ENCODE measurements around the gene NASP. TPM values are rescaled to one million over a fixed set of nuclear protein-coding genes. Genes with fewer than 3 reads are reported as not detected.

NASP gene
- total RNA-seq, 1 donor from 2014 or later, result 149 TPM

Other genes starting within 250 kb of the NASP start
- gene TOE1, start 243.9 kb upstream of the NASP start, total RNA-seq (ENCODE audit: unreplicated experiment), result 9.7 TPM
- gene MUTYH, start 243.6 kb upstream of the NASP start, total RNA-seq (ENCODE audit: unreplicated experiment), result 31.5 TPM
- 8.0 TPM for gene TESK2, start 92.9 kb upstream of the NASP start, total RNA-seq (ENCODE audit: unreplicated experiment)
- gene CCDC163, start 84.0 kb upstream of the NASP start, total RNA-seq (ENCODE audit: unreplicated experiment), result 4.8 TPM
- 5.8 TPM for gene MMACHC, start 83.7 kb upstream of the NASP start, total RNA-seq (ENCODE audit: unreplicated experiment)
- 325 TPM for gene PRDX1, start 62.2 kb upstream of the NASP start, total RNA-seq (ENCODE audit: unreplicated experiment)
- 125 TPM for gene AKR1A1, start 33.2 kb upstream of the NASP start, total RNA-seq (ENCODE audit: unreplicated experiment)
- gene CCDC17, start 40.0 kb downstream of the NASP start, total RNA-seq (ENCODE audit: unreplicated experiment), result 3.9 TPM
- gene GPBP1L1, start 102.5 kb downstream of the NASP start, total RNA-seq (ENCODE audit: unreplicated experiment), result 102 TPM
- 27.8 TPM for gene TMEM69, start 104.1 kb downstream of the NASP start, total RNA-seq (ENCODE audit: unreplicated experiment)
- 9.3 TPM for gene IPP, start 166.6 kb downstream of the NASP start, total RNA-seq (ENCODE audit: unreplicated experiment)
- gene MAST2, start 219.6 kb downstream of the NASP start, total RNA-seq (ENCODE audit: unreplicated experiment), result 27.6 TPM